DOHH2 (cell line): ENCODE data around the gene VPS4A.

Experiments
- H3F3A ChIP-seq: fragments of 200-600 bp; sonication (generic), shearing (Covaris generic); 2 replicates; pipeline ENCODE4 v1.6.0; 2016; ENCODE audit warnings: antibody characterized with exemption, mild to moderate bottlenecking; ENCODE audit not compliant: control insufficient read depth, insufficient read depth
- H3K27ac ChIP-seq: fragments of 200-600 bp; sonication (generic); 2 replicates; pipeline ENCODE4 v1.5.1; 2014; ENCODE audit warnings: low read depth, mild to moderate bottlenecking, low read length, moderate library complexity
- H3K27me3 ChIP-seq: fragments of 200-600 bp; sonication (generic); 2 replicates; pipeline ENCODE4 v1.6.1; 2014; ENCODE audit warnings: mild to moderate bottlenecking, low read length, mixed read lengths; ENCODE audit not compliant: control insufficient read depth
- H3K36me3 ChIP-seq: fragments of 200-600 bp; sonication (generic); 2 replicates; pipeline ENCODE4 v1.6.1; 2014; ENCODE audit warnings: mild to moderate bottlenecking, low read length, moderate library complexity, mixed read lengths; ENCODE audit not compliant: control insufficient read depth
- H3K4me1 ChIP-seq: fragments of 200-600 bp; sonication (generic); 2 replicates; pipeline ENCODE4 v1.6.1; 2014; ENCODE audit warnings: mild to moderate bottlenecking, low read length, mixed read lengths; ENCODE audit not compliant: control insufficient read depth
- H3K4me2 ChIP-seq: fragments of 200-600 bp; sonication (generic); 2 replicates; pipeline ENCODE4 v1.6.0; 2014; ENCODE audit warnings: mild to moderate bottlenecking, low read length, moderate library complexity
- H3K4me3 ChIP-seq: fragments of 200-600 bp; sonication (generic); 2 replicates; pipeline ENCODE4 v1.5.1; 2014; ENCODE audit warnings: mild to moderate bottlenecking, low read length, mixed read lengths
- H3K79me2 ChIP-seq: fragments of 200-600 bp; sonication (generic); 2 replicates; pipeline ENCODE4 v1.6.1; 2014; ENCODE audit warnings: mild to moderate bottlenecking, low read length, mixed read lengths; ENCODE audit not compliant: control insufficient read depth
- H3K9me2 ChIP-seq: fragments of 200-600 bp; sonication (generic); replicated peaks from 2 replicates; pipeline ENCODE4 v1.6.1; 2014; ENCODE audit warnings: mild to moderate bottlenecking, low read length, mixed read lengths; ENCODE audit not compliant: control insufficient read depth
- H3K9me3 ChIP-seq: fragments of 200-600 bp; sonication (generic); 2 replicates; pipeline ENCODE4 v1.6.1; 2014; ENCODE audit warnings: antibody characterized with exemption, low read length, mixed read lengths; ENCODE audit not compliant: control insufficient read depth, insufficient read depth
- H4K20me1 ChIP-seq: fragments of 200-600 bp; sonication (generic); 2 replicates; pipeline ENCODE4 v1.6.0; 2014; ENCODE audit warnings: low read depth, mild to moderate bottlenecking, antibody characterized with exemption, low read length, moderate library complexity; ENCODE audit not compliant: control insufficient read depth, insufficient read depth
- EZH2phosphoT487 ChIP-seq: fragments of 200-600 bp; sonication (generic); IDR thresholded peaks from 2 replicates; pipeline ENCODE4 v1.6.1; 2017; ENCODE audit warnings: borderline replicate concordance, mild to moderate bottlenecking, antibody characterized with exemption, low read length, moderate library complexity, mixed read lengths
- TF ChIP-seq, protein P1 (sequence below): fragments of 200-600 bp; sonication (generic); IDR thresholded peaks from one replicate; pipeline ENCODE4 v1.5.1; 2014; ENCODE audit warnings: antibody characterized with exemption, mild to moderate bottlenecking, low read depth, low read length; ENCODE audit not compliant: poor library complexity, severe bottlenecking

The VPS4A gene

DNA sequence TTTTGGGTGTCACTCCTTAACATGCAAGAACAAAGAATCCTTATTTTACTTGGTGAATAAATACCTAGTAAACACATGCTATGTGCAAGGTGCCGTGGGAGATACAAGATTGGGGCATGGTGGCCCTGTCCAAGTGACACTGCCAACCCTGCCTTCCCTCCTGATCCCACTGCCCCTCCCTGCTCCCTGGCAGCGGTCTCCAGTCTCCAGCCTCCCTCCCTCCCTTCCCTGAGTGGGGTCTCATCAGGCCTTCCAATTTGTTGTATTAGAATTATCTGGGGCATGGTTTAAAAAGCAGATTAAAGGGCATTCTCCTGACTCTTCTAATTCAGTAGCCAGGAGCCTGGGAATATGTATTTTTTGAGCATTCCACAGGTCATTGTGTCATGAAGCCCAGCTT is 52.9 kb downstream of the VPS4A start:
- Histone ChIP-seq H3K27ac (no peak overlapping the region), H3K4me1 (peaks cover 51% of the 10 kb centered on the region), H3K36me3 (peaks cover 82% of the 10 kb centered on the region), H3K79me2 (peaks cover 31% of the 10 kb centered on the region), H3K4me3 (no peak overlapping the region), H3K27me3 (no peaks in the 10 kb centered on the region), H3K9me3 (no peaks in the 10 kb centered on the region), H3K4me2 (no peak overlapping the region), H3F3A (peaks cover 16% of the 10 kb centered on the region), H3K9me2 (no peaks in the 10 kb centered on the region), H4K20me1 (no peaks in the 10 kb centered on the region)
- TF ChIP-seq, protein P1, sequence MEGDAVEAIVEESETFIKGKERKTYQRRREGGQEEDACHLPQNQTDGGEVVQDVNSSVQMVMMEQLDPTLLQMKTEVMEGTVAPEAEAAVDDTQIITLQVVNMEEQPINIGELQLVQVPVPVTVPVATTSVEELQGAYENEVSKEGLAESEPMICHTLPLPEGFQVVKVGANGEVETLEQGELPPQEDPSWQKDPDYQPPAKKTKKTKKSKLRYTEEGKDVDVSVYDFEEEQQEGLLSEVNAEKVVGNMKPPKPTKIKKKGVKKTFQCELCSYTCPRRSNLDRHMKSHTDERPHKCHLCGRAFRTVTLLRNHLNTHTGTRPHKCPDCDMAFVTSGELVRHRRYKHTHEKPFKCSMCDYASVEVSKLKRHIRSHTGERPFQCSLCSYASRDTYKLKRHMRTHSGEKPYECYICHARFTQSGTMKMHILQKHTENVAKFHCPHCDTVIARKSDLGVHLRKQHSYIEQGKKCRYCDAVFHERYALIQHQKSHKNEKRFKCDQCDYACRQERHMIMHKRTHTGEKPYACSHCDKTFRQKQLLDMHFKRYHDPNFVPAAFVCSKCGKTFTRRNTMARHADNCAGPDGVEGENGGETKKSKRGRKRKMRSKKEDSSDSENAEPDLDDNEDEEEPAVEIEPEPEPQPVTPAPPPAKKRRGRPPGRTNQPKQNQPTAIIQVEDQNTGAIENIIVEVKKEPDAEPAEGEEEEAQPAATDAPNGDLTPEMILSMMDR: no peak
- TF ChIP-seq EZH2phosphoT487: no peak

DNA sequence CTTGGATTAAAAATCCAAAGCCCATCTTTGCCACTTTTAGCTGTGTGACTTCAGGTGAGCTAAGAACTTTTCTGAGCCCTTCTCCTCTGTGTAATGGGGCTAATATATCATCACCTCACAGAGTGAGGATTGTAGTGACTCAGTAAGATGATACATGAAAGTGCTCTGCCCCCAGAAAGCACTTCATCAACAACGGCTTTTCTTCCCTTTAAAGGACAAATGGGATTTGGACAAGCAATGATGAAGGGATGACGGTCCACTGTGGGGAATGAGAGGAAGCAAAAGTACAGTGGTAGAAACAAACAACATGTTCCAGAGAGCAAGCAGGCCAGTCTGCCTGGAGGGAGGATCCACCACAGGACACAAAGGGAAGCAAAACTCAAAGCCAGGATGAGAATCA is 54.8 kb downstream of the VPS4A start:
- no peak for TF ChIP-seq EZH2phosphoT487
- TF ChIP-seq, protein P1: no peak
- H3K4me1 ChIP-seq: peaks cover 57% of the 10 kb centered on the region
- H3K36me3 ChIP-seq: peaks cover 93% of the 10 kb centered on the region
- H3K27me3 ChIP-seq: no peaks in the 10 kb centered on the region
- no peaks in the 10 kb centered on the region for H4K20me1 ChIP-seq
- no peak overlapping the region for H3K4me2 ChIP-seq
- peaks cover 16% of the 10 kb centered on the region for H3F3A ChIP-seq
- no peak overlapping the region for H3K27ac ChIP-seq
- no peaks in the 10 kb centered on the region for H3K9me3 ChIP-seq
- no peak overlapping the region for H3K4me3 ChIP-seq
- H3K79me2 ChIP-seq: peaks cover 47% of the 10 kb centered on the region
- H3K9me2 ChIP-seq: no peaks in the 10 kb centered on the region

DNA sequence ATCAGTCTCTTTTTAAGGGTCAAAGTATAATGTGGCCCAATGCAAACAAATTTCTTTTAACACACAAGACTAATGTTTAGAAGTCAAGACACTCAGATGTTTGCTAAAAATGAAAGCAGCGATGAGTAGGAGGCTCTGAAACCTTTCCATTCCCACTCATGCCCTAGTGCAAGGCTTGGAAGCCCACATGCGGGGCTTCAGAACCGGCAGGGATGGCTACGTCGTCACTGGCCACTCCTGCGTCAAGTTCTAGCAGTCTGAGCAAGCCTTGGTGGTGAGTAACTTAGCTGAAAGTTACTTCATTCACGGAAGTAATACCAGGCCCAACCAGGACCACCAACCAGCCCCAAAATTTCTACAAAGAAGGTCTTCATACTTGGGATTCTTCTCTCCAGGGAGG is 55.3 kb downstream of the VPS4A start:
- peaks cover 18% of the 10 kb centered on the region for H3F3A ChIP-seq
- no peaks in the 10 kb centered on the region for H4K20me1 ChIP-seq
- H3K27me3 ChIP-seq: no peaks in the 10 kb centered on the region
- H3K9me3 ChIP-seq: no peaks in the 10 kb centered on the region
- H3K4me1 ChIP-seq: peaks cover 57% of the 10 kb centered on the region
- peaks cover 91% of the 10 kb centered on the region for H3K36me3 ChIP-seq
- H3K4me3 ChIP-seq: no peak overlapping the region
- H3K9me2 ChIP-seq: no peaks in the 10 kb centered on the region
- no peak overlapping the region for H3K27ac ChIP-seq
- TF ChIP-seq, protein P1: no peak
- no peak for TF ChIP-seq EZH2phosphoT487
- H3K79me2 ChIP-seq: peaks cover 50% of the 10 kb centered on the region
- H3K4me2 ChIP-seq: no peak overlapping the region

DNA sequence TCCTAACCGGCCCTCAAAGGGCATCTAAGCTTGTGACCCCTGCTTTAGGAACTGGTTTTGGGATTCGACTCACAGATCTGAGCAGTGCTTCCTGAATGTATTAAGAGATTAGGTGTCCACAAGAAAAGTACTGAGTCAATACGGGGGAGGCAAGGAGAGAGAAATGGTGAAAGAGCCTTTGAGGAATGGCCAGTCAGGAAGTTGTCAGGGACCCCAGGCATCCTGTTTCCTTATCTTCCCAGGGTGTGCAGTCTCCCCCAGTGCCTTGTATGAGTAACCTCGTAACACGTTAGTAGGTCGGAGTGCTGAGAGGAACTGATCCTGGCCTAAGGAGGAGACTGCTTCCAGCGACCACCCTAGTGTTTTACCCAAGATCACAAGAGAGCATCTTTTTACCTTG is 56.8 kb downstream of the VPS4A start:
- no peaks in the 10 kb centered on the region for H3K9me3 ChIP-seq
- no peaks in the 10 kb centered on the region for H3K9me2 ChIP-seq
- TF ChIP-seq EZH2phosphoT487: no peak
- TF ChIP-seq, protein P1: no peak
- peaks cover 57% of the 10 kb centered on the region for H3K4me1 ChIP-seq
- H3K79me2 ChIP-seq: peaks cover 51% of the 10 kb centered on the region
- H3K27me3 ChIP-seq: no peaks in the 10 kb centered on the region
- H3K36me3 ChIP-seq: peaks cover 93% of the 10 kb centered on the region
- H3K4me3 ChIP-seq: no peak overlapping the region
- no peak overlapping the region for H3K4me2 ChIP-seq
- H4K20me1 ChIP-seq: no peaks in the 10 kb centered on the region
- no peak overlapping the region for H3K27ac ChIP-seq
- peaks cover 22% of the 10 kb centered on the region for H3F3A ChIP-seq
